ENCODE data around the gene ANKIB1. TPM values are rescaled to one million over a fixed set of nuclear protein-coding genes. Genes with fewer than 3 reads are reported as not detected.

Gene ANKIB1
- polyA plus RNA-seq, 1 of the 3 experiments (the other 2 are of a cell fraction) = 24.6 TPM

GRCh38 chr7:92325858-92326257 lies 80.1 kb downstream of the ANKIB1 start:
- Histone ChIP-seq H4K20me1 (ENCODE audit: insufficient read depth) (no peaks in the 10 kb centered on the region), H3K9me3 (no peaks in the 10 kb centered on the region; the same call in 1 of the 2 replicates), H2AFZ (ENCODE audit: low read depth) (no peak overlapping the region), H3F3A (replicated peaks; ENCODE audit: insufficient read depth) (peaks cover 4% of the 10 kb centered on the region), H3K4me1 (ENCODE audit: control insufficient read depth in 1 of 2, insufficient read depth in 2 of 2, low read depth in 1 of 2, low read length in 1 of 2) (no peaks in the 10 kb centered on the region; a peak in 2 of 4 replicates), H3K36me3 (replicated peaks in 1 of 2; ENCODE audit: control insufficient read depth in 1 of 2, insufficient read depth in 2 of 2, low read length in 1 of 2) (peaks cover 58 to 59% of the 10 kb centered on the region in 2 experiments), H3K4me2 (no peak overlapping the region), H3K9ac (no peak overlapping the region), H3K27me3 (ENCODE audit: insufficient read depth) (no peaks in the 10 kb centered on the region), H3K79me2 (ENCODE audit: insufficient read depth) (no peaks in the 10 kb centered on the region), H3K4me3 (ENCODE audit: low read depth in 2 of 2, low read length in 1 of 2) (no peak overlapping the region), H3K9me2 (no peaks in the 10 kb centered on the region), H3K27ac (ENCODE audit: low read depth in 2 of 2, low read length in 1 of 2) (no peak overlapping the region)
- 97% methylated on average over 2 of the region's 2 CpGs for WGBS (ENCODE audit: low lambda C conversion rate)
- CTCF ChIA-PET = no interaction called here
- TF ChIP-seq ELF1 (IDR thresholded peaks at IDR 0.05) (no peak), SMC3 (IDR thresholded peaks at IDR 0.05; ENCODE audit: low read depth, low read length) (no peak), RXRA (IDR thresholded peaks at IDR 0.05; ENCODE audit: borderline replicate concordance, low read depth) (no peak), TCF12 (IDR thresholded peaks at IDR 0.05) (no peak), EZH2phosphoT487 (IDR thresholded peaks at IDR 0.05; ENCODE audit: borderline replicate concordance, low read depth) (no peak), SIN3A (IDR thresholded peaks at IDR 0.05; ENCODE audit: borderline replicate concordance, low read depth, low read length) (no peak), YY1 (IDR thresholded peaks at IDR 0.05; ENCODE audit: low read depth) (no peak), FOXJ3 (CRISPR knock-in tag; IDR thresholded peaks at IDR 0.05) (no peak), ZBTB33 (IDR thresholded peaks at IDR 0.05; ENCODE audit: borderline replicate concordance, low read depth) (no peak), JUND (IDR thresholded peaks at IDR 0.05) (no peak), FOXM1 (IDR thresholded peaks at IDR 0.05; ENCODE audit: low read depth) (no peak), TAF1 (IDR thresholded peaks at IDR 0.05; ENCODE audit: borderline replicate concordance, low read depth, low read length) (no peak), EP300 (IDR thresholded peaks at IDR 0.05; ENCODE audit: borderline replicate concordance in 1 of 2, low read depth in 1 of 2, low read length in 1 of 2) (no peak), RCOR1 (IDR thresholded peaks at IDR 0.05; ENCODE audit: low read length) (no peak)
- TF ChIP-seq, protein P1, sequence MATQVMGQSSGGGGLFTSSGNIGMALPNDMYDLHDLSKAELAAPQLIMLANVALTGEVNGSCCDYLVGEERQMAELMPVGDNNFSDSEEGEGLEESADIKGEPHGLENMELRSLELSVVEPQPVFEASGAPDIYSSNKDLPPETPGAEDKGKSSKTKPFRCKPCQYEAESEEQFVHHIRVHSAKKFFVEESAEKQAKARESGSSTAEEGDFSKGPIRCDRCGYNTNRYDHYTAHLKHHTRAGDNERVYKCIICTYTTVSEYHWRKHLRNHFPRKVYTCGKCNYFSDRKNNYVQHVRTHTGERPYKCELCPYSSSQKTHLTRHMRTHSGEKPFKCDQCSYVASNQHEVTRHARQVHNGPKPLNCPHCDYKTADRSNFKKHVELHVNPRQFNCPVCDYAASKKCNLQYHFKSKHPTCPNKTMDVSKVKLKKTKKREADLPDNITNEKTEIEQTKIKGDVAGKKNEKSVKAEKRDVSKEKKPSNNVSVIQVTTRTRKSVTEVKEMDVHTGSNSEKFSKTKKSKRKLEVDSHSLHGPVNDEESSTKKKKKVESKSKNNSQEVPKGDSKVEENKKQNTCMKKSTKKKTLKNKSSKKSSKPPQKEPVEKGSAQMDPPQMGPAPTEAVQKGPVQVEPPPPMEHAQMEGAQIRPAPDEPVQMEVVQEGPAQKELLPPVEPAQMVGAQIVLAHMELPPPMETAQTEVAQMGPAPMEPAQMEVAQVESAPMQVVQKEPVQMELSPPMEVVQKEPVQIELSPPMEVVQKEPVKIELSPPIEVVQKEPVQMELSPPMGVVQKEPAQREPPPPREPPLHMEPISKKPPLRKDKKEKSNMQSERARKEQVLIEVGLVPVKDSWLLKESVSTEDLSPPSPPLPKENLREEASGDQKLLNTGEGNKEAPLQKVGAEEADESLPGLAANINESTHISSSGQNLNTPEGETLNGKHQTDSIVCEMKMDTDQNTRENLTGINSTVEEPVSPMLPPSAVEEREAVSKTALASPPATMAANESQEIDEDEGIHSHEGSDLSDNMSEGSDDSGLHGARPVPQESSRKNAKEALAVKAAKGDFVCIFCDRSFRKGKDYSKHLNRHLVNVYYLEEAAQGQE (IDR thresholded peaks at IDR 0.05; ENCODE audit: low read depth, low read length) = no peak
- TF ChIP-seq, protein P2, sequence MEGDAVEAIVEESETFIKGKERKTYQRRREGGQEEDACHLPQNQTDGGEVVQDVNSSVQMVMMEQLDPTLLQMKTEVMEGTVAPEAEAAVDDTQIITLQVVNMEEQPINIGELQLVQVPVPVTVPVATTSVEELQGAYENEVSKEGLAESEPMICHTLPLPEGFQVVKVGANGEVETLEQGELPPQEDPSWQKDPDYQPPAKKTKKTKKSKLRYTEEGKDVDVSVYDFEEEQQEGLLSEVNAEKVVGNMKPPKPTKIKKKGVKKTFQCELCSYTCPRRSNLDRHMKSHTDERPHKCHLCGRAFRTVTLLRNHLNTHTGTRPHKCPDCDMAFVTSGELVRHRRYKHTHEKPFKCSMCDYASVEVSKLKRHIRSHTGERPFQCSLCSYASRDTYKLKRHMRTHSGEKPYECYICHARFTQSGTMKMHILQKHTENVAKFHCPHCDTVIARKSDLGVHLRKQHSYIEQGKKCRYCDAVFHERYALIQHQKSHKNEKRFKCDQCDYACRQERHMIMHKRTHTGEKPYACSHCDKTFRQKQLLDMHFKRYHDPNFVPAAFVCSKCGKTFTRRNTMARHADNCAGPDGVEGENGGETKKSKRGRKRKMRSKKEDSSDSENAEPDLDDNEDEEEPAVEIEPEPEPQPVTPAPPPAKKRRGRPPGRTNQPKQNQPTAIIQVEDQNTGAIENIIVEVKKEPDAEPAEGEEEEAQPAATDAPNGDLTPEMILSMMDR (IDR thresholded peaks at IDR 0.05) = no peak
- POLR2A ChIA-PET = no interaction called here
- DNase-seq = no peak
